Keratinocyte (primary cell): Measurements from ENCODE around the gene SFTPB. TPM values are rescaled to one million over a fixed set of nuclear protein-coding genes. Genes with fewer than 3 reads are reported as not detected.

Experiments used
- DNase-seq: peaks from one replicate; pipeline ENCODE4 v3.0.0-alpha.2; 2011; ENCODE audit warnings: low read depth, missing footprints, low spot score
- FAIRE-seq: peaks from 2 replicates; lab custom pipeline; 2011; peaks lifted over from hg19 to GRCh38; lab: Jason Lieb, UNC
- H2AFZ ChIP-seq: 2 replicates; pipeline ENCODE4 v1.6.0; 2012; ENCODE audit warnings: low read length, control low read depth, inconsistent platforms; ENCODE audit not compliant: control insufficient read depth
- H3K27ac ChIP-seq: 2 replicates; pipeline ENCODE4 v1.5.1; 2011; ENCODE audit warnings: low read length; ENCODE audit not compliant: control insufficient read depth, insufficient read depth
- H3K27me3 ChIP-seq: 3 replicates; pipeline ENCODE4 v1.6.0; 2011; ENCODE audit warnings: low read length; ENCODE audit not compliant: control insufficient read depth, insufficient read depth; ENCODE audit errors: extremely low read depth
- H3K36me3 ChIP-seq, 2 experiments: 2 replicates in 1 of 2; 3 replicates in 1 of 2; pipeline ENCODE4 v1.5.1; 2011; ENCODE audit warnings: low read length in 2 of 2, mild to moderate bottlenecking in 1 of 2; ENCODE audit not compliant: control insufficient read depth in 2 of 2, insufficient read depth in 2 of 2; ENCODE audit errors: extremely low read depth in 1 of 2
- H3K4me1 ChIP-seq: 3 replicates; pipeline ENCODE4 v1.5.1; 2011; ENCODE audit warnings: low read length; ENCODE audit not compliant: control insufficient read depth, insufficient read depth; ENCODE audit errors: extremely low read depth
- H3K4me2 ChIP-seq: 3 replicates; pipeline ENCODE4 v1.6.0; 2011; ENCODE audit warnings: low read depth, low read length; ENCODE audit not compliant: control insufficient read depth, insufficient read depth; ENCODE audit errors: extremely low read depth
- H3K4me3 ChIP-seq, 3 experiments: fragments of 200-600 bp in 1 of 3; sonication (generic) in 1 of 3; 2 replicates in 2 of 3; 3 replicates in 1 of 3; pipeline ENCODE4 v1.5.1; 2011 to 2016; ENCODE audit warnings: low read length in 3 of 3, mild to moderate bottlenecking in 3 of 3, control low read depth in 2 of 3, inconsistent platforms in 1 of 3, low read depth in 1 of 3, mixed read lengths in 1 of 3, mixed run types in 1 of 3, moderate library complexity in 1 of 3; ENCODE audit not compliant: control insufficient read depth in 2 of 3, insufficient read depth in 2 of 3; ENCODE audit errors: extremely low read depth in 1 of 3
- H3K79me2 ChIP-seq: 2 replicates; pipeline ENCODE4 v1.6.0; 2012; ENCODE audit warnings: low read length; ENCODE audit not compliant: control insufficient read depth, insufficient read depth
- H3K9ac ChIP-seq: 3 replicates; pipeline ENCODE4 v1.6.0; 2011; ENCODE audit warnings: low read length; ENCODE audit not compliant: control insufficient read depth, insufficient read depth; ENCODE audit errors: extremely low read depth
- H3K9me1 ChIP-seq: 3 replicates; pipeline ENCODE4 v1.6.0; 2011; ENCODE audit warnings: low read length; ENCODE audit not compliant: control insufficient read depth, insufficient read depth; ENCODE audit errors: extremely low read depth
- H3K9me3 ChIP-seq: 2 replicates; pipeline ENCODE4 v1.5.1; 2012; ENCODE audit warnings: low read depth, low read length; ENCODE audit not compliant: control insufficient read depth
- H4K20me1 ChIP-seq: 3 replicates; pipeline ENCODE4 v1.6.0; 2011; ENCODE audit warnings: low read length; ENCODE audit not compliant: control insufficient read depth, insufficient read depth; ENCODE audit errors: extremely low read depth
- EZH2 ChIP-seq: IDR thresholded peaks from one replicate; pipeline ENCODE4 v1.6.1; 2012; ENCODE audit warnings: inconsistent platforms, mild to moderate bottlenecking, low read length, moderate library complexity
- dilution Hi-C: fragments of 300-500 bp; cut with MboI; formaldehyde crosslinking; loops from one replicate; pipeline ENCODE4 v1.7.0; 2020; ENCODE audit warnings: low sequenced_read_pairs; ENCODE audit not compliant: extremely low pct_ligation_motif_present
- polyA plus RNA-seq, 5 experiments: library from polyadenylated mRNA; depleted of rRNA in 3 of 5; stranded (reverse) in 3 of 5; stranded (forward) in 1 of 5; unstranded in 1 of 5; fragments of >200 nt; gene quantifications; 1 replicate in 1 of 5; 2 replicates in 3 of 5; 3 replicates in 1 of 5; pipeline versions ENCODE4 v1.2.1 to v1.2.3, GENCODE V29; 2011 to 2012; ENCODE audit warnings: missing spikeins in 2 of 5, low read depth in 1 of 5, low replicate concordance in 1 of 5
- TF ChIP-seq, protein P1 (sequence below), 3 experiments: IDR thresholded peaks in 1 of 3; conservative IDR thresholded peaks in 1 of 3; optimal IDR thresholded peaks in 1 of 3; 2 replicates in 2 of 3; 3 replicates in 1 of 3; pipeline versions ENCODE3 to v1.5.1; 2011; ENCODE audit warnings: low read length in 3 of 3, mild to moderate bottlenecking in 3 of 3, moderate library complexity in 2 of 3, control low read depth in 1 of 3, inconsistent platforms in 1 of 3; ENCODE audit not compliant: insufficient read depth in 2 of 3; ENCODE audit errors: extremely low read depth in 1 of 3

The SFTPB gene
- polyA plus RNA-seq, 1 donor (not counting 4 experiments of a cell fraction or from before 2014, with no cell fraction given), result not detected

DNA sequence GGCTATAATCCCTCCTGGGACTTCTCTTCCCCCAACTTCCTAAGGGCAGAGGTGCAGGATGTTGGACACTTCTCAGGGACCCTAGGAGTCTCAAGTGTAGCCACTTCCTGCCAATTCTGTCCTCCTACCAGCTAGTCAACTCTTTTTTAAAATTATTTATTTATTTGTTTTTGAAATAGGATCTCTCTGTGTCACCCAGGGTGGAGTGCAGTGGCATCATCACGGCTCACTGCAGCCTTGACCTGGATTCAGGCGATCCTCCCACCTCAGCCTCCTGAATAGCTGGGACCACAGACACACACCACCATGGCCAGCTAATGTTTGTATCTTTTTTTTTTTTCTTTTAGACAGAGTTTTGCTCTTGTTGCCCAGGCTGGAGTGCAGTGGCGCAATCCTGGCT is 11.5 kb downstream of the SFTPB start:
- Histone ChIP-seq H3K9me1 (no peaks in the 10 kb centered on the region), H3K4me3 (no peak overlapping the region), H3K9ac (no peak overlapping the region), H3K36me3 (peaks cover 5 to 16% of the 10 kb centered on the region in 2 experiments), H3K4me1 (no peaks in the 10 kb centered on the region), H3K9me3 (no peaks in the 10 kb centered on the region), H3K27me3 (no peaks in the 10 kb centered on the region), H3K79me2 (no peaks in the 10 kb centered on the region), H3K27ac (no peak overlapping the region), H3K4me2 (no peak overlapping the region), H2AFZ (no peak overlapping the region), H4K20me1 (no peaks in the 10 kb centered on the region)
- no peak for DNase-seq
- dilution Hi-C loops, result no loop called here
- no peak for FAIRE-seq
- TF ChIP-seq, protein P1, sequence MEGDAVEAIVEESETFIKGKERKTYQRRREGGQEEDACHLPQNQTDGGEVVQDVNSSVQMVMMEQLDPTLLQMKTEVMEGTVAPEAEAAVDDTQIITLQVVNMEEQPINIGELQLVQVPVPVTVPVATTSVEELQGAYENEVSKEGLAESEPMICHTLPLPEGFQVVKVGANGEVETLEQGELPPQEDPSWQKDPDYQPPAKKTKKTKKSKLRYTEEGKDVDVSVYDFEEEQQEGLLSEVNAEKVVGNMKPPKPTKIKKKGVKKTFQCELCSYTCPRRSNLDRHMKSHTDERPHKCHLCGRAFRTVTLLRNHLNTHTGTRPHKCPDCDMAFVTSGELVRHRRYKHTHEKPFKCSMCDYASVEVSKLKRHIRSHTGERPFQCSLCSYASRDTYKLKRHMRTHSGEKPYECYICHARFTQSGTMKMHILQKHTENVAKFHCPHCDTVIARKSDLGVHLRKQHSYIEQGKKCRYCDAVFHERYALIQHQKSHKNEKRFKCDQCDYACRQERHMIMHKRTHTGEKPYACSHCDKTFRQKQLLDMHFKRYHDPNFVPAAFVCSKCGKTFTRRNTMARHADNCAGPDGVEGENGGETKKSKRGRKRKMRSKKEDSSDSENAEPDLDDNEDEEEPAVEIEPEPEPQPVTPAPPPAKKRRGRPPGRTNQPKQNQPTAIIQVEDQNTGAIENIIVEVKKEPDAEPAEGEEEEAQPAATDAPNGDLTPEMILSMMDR (optimal IDR thresholded peaks at IDR 0.05 in 1 of 3, IDR thresholded peaks at IDR 0.05 in 1 of 3, conservative IDR thresholded peaks at IDR 0.05 in 1 of 3; ENCODE audit: extremely low read depth in 1 of 3, insufficient read depth in 2 of 3, low read length in 3 of 3), result no peak
- TF ChIP-seq EZH2, result no peak

GRCh38 chr2:85655961-85656417 is 12.0 kb downstream of the SFTPB start:
- Histone ChIP-seq H3K4me1 (no peaks in the 10 kb centered on the region), H3K36me3 (peaks cover 5 to 19% of the 10 kb centered on the region in 2 experiments), H4K20me1 (no peaks in the 10 kb centered on the region), H3K9me1 (no peaks in the 10 kb centered on the region), H3K27ac (no peak overlapping the region), H3K4me2 (no peak overlapping the region), H2AFZ (no peak overlapping the region), H3K9me3 (no peaks in the 10 kb centered on the region), H3K4me3 (no peak overlapping the region), H3K9ac (no peak overlapping the region), H3K79me2 (no peaks in the 10 kb centered on the region), H3K27me3 (no peaks in the 10 kb centered on the region)
- dilution Hi-C loops, result no loop called here
- no peak for FAIRE-seq
- DNase-seq, result no peak
- TF ChIP-seq, protein P1 (optimal IDR thresholded peaks at IDR 0.05 in 1 of 3, IDR thresholded peaks at IDR 0.05 in 1 of 3, conservative IDR thresholded peaks at IDR 0.05 in 1 of 3; ENCODE audit: extremely low read depth in 1 of 3, insufficient read depth in 2 of 3, low read length in 3 of 3), result no peak
- no peak for TF ChIP-seq EZH2
